Forelimb muscle (tissue), 1 donor: ENCODE measurements around the gene SLC1A4. TPM values are rescaled to one million over a fixed set of nuclear protein-coding genes. Genes with fewer than 3 reads are reported as not detected.
"Not testable (repeated sequence)": the region's sequence is repeated elsewhere in the genome, so short reads cannot be mapped to it uniquely, and the experiment has no call there.

Source experiments
- DNase-seq: peaks from one replicate; pipeline ENCODE4 v3.0.0-alpha.2; 2013; ENCODE audit warnings: low read depth
- polyA plus RNA-seq: library from polyadenylated mRNA; unstranded; fragments of 120-200 nt; gene quantifications from one replicate; pipeline ENCODE4 v1.2.1, GENCODE V29; 2013; ENCODE audit not compliant: insufficient read length

The SLC1A4 gene
- polyA plus RNA-seq, 1 donor = 14.3 TPM

- no peak for DNase-seq
These were observed 25.5 kb upstream of the SLC1A4 start for GRCh38 chr2:64963719-64964118.

- no peak for DNase-seq
These were observed 23.2 kb upstream of the SLC1A4 start for GRCh38 chr2:64966017-64966416.

DNA sequence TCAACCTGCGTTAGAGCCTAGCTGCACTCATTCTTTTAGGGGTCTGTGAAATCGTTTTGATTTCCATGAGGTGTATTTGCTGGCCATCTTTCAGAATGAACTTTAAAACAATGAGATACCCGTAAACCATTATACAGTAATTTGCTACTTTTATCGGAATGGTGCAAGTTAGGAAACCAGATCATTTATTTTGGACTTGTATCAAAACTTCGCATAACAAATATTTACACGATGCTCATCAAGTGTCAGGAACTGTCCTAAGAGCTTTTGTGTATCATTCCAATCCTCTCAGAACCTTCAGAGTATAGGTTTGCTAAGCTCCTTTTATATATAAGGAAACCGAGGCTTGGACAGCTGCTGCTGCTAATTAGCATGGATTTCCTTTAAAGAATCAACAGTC lies 22.4 kb upstream of the SLC1A4 start:
- no peak for DNase-seq

DNA sequence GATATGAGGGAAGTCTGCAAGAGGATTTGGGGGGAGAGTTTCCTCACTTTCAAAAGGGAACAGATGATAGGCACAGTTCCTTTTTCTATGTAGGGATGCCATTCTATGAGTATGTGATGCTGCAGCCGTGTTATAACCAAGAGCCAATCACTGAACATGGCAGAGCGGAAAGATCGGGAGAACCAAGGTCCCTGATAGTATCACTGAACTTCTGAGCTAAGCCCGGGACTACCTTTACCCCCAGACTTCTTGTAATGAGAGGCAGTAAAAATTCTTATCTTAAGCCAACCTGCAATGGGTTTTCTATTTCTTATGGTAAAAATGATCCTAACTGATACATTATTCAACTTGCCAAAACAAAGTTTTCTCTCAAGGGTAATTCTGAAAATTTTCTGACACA lies 21.6 kb upstream of the SLC1A4 start:
- DNase-seq = no peak

- not testable (repeated sequence) for DNase-seq
These were observed 20.1 kb upstream of the SLC1A4 start for GRCh38 chr2:64969086-64969485.

- no peak for DNase-seq
These were observed 18.7 kb upstream of the SLC1A4 start for GRCh38 chr2:64970495-64970894.

GRCh38 chr2:64972426-64972825 lies 16.8 kb upstream of the SLC1A4 start:
- no peak for DNase-seq

DNA sequence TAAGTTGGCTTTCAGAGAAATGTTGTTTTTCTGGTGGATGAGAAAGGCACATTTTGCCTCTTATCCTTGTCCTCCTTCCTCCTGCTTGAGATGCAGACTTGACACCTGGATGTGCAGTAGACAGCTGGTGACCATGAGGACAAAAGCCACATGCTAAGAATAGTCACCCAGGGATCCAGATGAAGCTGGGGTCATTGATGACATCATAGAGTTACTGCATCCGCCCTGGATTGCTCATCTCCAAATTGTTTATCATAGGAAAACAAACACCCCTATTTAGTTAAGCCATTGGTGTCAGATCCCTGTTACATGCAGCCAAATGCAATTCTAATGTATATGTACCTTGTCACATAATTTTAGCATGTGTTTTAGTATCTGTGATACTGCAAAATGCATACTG lies 16.3 kb upstream of the SLC1A4 start:
- no peak for DNase-seq

DNA sequence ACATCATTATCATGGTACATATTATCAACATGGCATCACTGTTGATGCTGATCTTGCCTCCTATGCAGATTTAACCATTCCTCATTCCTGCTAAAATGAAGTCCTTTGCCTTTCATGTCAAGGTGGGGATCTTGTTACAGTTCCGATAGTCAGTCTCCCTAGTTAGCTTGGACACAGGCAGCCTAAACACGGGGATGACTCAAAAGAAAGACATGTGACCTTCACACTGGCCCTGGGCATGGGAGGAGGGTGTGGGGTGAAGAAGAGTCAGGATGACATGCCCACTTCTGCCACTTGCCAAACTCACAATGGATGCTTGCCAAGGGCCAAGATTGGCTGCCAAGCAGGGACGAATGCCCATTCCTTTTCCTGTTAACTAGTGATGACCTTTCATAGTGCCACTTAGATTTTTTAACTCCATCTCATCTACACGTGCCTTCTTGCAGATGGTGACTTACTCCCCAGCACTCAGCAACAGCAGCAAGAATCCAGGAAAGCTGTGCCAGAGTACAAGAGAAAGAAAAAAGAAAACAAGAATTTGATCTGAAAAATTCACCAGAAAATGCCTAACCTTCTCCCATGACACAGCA lies 13.9 kb upstream of the SLC1A4 start:
- no peak for DNase-seq

- DNase-seq = no peak
These were observed 12.9 kb upstream of the SLC1A4 start for GRCh38 chr2:64976276-64976675.

DNA sequence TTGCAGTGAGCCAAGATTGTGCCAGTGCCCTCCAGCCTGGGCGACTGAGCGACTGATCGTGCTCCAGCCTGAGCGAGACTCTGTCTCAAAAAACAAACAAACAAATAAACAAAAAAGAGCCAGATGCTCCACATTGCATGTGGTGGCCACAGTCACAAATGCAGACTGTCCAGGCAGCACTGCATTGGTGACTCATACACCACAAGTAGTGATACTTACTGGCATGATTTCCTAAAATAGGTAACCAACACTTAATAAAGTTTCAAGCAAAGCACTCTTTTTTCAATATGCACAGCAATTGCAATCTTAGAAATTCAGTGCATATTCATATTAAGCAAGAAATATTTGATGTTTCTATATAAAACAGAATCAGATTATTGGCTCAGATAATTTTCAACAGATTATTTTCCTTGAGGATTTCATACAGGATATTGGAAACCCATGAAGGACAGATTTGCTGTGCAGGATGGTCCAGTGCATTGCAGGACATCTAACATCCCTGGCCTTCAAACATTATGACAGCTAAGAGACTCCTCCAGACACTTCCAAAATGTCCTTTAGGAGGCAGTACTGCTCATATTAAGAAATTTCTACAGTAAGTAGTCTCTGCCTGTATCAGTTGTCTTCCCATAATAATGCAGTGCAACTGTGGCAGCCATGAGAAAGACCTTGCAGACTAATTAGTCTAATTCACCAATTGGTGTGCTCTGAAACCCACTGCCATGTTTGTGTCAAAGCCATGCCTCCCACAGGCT lies 10.5 kb upstream of the SLC1A4 start:
- DNase-seq = no peak

GRCh38 chr2:64979744-64980143 lies 9.5 kb upstream of the SLC1A4 start:
- DNase-seq = no peak

- no peak for DNase-seq
These were observed 9.0 kb upstream of the SLC1A4 start for GRCh38 chr2:64980183-64980582.

DNA sequence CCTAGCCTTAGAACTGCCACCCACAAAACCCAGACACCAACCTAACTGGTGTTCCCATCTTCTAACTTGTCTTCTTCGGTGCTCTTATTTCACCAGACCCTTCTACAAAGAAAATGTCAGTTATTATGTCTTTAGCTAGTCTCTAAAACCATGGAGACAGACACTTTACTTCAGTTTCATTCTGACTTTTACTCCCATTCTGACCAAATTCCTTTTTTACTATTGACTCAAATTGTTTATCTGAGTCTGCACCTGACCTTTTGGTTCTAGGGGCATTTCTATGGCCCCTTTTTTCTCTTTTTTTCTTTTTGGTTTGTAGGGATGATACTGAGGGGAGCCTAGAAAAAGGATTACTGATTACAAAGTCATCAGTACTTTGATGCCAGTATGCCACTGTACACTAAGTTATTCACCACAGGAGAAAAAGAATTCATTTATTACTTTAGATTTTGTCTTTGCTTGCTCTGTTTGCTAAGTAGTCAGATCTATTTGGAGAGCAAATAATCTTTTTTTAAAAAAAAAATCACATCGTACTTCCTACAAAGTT lies 6.8 kb upstream of the SLC1A4 start:
- DNase-seq = no peak

DNA sequence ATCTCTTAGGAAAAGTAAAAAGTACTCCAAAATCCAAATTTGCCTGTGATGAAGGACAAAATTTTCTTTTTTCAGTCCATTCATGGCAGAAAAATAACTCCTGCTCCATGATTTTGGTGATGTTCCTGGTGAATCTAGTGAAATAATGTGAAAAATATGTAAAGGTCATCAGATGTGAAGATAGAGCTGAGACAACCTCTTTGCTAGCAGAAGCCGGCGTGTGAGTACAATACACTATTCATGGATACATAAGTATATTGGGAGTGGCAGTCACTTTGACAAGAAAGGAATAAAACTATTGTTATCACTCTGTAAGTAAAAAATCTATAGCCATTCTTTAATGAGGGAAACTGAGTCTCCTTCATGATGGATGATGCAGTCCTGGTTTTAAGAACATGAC lies 6.3 kb upstream of the SLC1A4 start:
- no peak for DNase-seq

GRCh38 chr2:64985447-64985846 lies 3.8 kb upstream of the SLC1A4 start:
- DNase-seq = no peak

DNA sequence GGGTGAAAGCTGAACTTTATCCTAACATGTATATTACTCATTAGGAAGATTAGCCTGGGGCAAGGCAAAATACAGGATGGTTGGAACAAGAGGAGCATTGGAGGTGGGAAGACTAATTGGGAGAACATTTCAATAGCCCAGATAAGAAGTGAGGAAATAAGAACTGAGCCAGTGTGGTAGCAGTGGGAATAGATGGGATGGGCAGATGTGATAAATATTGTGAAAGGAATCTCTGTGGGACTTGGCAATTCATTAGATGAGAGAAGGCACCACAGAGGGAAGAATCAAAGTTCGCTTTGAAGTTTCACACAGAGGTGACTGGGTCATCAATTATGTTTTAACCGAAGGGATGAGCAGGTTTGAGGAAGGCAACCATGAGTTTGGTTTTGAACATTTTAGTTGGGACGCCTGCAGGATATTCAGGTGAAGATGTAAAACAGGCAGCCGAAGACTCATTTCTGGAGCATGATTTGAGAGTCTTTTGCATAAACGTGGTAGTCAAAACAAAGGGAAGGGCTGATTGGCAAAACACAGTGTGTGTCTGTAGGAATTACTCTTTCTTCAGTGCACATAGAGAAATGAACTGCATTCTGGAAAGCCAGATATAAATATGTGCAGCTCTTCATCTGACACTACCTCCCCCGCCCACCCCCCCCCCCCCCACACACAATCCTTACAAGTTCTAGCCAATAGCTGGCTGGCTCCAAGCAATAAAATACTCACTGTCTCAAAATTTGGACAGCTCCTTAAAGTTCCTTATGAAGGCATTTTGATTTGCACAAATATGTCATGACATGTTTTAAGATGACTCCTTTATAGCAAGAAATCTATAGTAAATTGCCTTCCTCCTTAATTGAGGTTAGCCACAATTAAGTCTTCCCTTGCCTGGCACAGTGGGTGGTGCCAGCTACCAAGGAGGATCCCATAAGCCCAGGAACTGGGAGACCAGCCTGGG lies 1.9 kb upstream of the SLC1A4 start:
- no peak for DNase-seq

- DNase-seq = peak; percentile 60
These were observed 1.2 kb upstream of the SLC1A4 start for GRCh38 chr2:64987956-64988419.

- peak; percentile 20 for DNase-seq
These were observed 626 bp upstream of the SLC1A4 start for GRCh38 chr2:64988420-64989125.

DNA sequence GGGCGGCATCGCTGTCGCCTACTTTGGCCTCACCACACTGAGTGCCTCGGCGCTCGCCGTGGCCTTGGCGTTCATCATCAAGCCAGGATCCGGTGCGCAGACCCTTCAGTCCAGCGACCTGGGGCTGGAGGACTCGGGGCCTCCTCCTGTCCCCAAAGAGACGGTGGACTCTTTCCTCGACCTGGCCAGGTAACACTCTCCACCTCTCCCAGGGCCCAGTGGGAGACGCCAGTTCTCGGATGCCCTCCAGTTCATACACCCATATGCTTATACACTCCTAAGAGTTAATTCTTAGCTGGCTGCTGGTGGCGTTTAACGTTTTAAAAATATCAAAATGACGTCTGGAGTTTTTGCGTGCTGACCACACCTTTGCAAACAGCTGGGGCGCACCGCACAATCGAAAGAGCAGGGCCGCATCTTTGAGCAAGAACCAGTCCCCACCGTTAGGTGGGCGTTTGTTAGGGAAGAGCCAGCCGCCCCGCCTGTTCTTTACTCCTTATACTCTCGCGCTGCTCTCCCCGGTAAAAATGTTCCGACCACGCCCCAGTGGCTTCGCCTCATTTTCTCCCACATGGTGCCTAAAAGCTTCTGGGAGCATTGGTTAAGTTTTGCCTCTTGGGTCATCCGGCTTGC lies 899 bp downstream of the SLC1A4 start:
- DNase-seq = no peak

- DNase-seq = no peak
These were observed 1.7 kb downstream of the SLC1A4 start for GRCh38 chr2:64990876-64991275.
